Hematopoietic multipotent progenitor cell (in vitro differentiated cells): ENCODE measurements around the gene TTC31. TPM values are rescaled to one million over a fixed set of nuclear protein-coding genes. Genes with fewer than 3 reads are reported as not detected.

Source experiments
- DNase-seq, 3 donors: peaks; one replicate each; pipeline ENCODE4 v3.0.0-alpha.2; 2011 to 2015; ENCODE audit warnings: low read depth in 2 of 3, low spot score in 2 of 3
- total RNA-seq: library from RNA; depleted of rRNA; stranded (reverse); fragments of >200 nt; gene quantifications from one replicate; pipeline ENCODE4 v1.2.3, GENCODE V29; 2012

The TTC31 gene
- total RNA-seq, 1 donor, result 15.6 TPM

DNA sequence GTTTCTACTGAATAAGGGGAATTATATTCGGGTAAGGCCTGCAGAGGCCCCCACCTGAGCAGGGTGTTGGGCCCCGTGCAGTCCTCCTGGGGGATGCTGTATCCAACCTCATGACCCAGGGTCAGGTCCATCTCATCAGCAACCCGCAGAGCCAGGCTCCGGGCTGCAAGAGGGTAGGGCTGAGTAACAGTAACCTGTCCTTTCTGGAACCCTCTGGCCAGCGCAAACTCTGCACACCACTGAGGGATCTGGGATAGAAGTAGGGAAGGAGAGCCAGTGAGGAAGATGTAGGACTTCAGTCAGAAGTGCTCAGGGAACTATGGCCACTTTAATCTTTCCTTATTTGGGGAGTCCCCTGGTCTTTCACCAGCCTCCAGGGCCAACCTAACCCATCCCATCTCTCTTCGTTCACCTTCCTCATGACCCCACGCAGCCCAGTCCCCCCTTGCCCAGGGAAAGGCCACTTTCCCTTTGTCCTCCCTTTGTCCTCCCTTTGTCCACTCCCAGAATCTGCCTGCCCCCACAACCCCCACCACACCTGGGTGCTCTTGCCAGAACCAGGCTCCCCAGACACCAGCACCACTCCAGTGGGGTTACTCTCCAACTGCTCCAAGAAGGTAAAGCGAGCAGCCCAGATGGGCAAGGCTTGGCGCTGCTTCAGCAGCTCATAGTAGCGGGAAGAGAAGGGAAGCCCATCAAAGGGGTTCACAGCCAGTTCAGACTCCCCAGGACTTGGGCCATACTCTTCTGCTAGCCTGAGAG is 42.3 kb downstream of the TTC31 start:
- no peak for DNase-seq

- peak in 1 of 3 donors; percentile 62 for DNase-seq
Measured at GRCh38 chr2:74525717-74526648, 43.1 kb downstream of the TTC31 start, which contains the start of gene DQX1. DQX1 (minus strand) TSS chr2:74526231; CDS start chr2:74525729, 502 bp downstream.

- DNase-seq, result no peak
Measured at GRCh38 chr2:74526649-74527230, 43.9 kb downstream of the TTC31 start.

GRCh38 chr2:74527741-74528140 is 44.9 kb downstream of the TTC31 start:
- DNase-seq, result no peak

- no peak for DNase-seq
Measured at GRCh38 chr2:74528600-74529356, 45.9 kb downstream of the TTC31 start.

DNA sequence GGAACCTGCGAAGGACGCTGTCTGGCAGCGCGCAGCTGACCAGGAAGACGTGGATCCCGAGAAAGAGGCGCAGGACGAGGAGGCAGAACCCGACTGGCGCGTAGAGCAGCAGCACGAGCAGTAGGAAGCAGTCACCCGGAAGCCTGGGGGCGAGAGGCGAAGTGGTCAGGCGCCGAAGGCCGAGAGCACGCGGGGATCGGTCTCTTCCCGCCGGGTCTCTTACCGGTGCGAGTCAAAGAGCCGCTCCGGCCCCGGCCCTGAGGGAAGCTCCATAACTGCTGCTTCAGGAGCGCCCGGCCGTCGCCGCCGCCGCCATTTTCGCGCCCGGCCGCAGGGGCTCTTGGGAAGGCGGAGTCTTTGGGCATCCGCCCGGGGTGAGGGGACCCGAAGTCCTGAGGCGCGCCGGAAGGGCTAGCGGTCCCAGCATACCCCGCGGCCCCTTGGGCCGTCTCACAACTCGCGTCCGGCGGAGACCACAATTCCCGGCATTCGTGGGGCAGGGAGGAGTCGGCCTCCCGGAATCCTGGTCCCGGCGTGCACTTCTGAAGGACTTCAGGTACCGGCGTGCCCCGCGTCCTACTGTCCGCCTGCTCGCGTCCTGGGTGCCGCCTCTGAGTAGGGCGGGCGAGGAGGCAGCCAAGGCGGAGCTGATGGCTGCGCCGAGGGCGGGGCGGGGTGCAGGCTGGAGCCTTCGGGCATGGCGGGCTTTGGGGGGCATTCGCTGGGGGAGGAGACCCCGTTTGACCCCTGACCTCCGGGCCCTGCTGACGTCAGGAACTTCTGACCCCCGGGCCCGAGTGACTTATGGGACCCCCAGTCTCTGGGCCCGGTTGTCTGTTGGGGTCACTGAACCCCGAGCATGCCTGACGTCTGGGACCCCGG is 46.7 kb downstream of the TTC31 start, which contains the start of the genes AUP1 and HTRA2:
AUP1 (minus strand) TSS at position 350 of the 882 bp plus-strand sequence; CDS start at position 273, 77 bp downstream.
HTRA2 (plus strand) TSS at position 577 of the 882 bp plus-strand sequence; CDS start at position 651, 74 bp downstream.
- peak; percentile 72 to 86 (median 82) for DNase-seq

- peak in 1 of 3 donors; percentile 63 for DNase-seq
Measured at GRCh38 chr2:74530239-74531187, 47.6 kb downstream of the TTC31 start.

GRCh38 chr2:74531666-74532065 is 48.8 kb downstream of the TTC31 start:
- DNase-seq, result no peak

DNA sequence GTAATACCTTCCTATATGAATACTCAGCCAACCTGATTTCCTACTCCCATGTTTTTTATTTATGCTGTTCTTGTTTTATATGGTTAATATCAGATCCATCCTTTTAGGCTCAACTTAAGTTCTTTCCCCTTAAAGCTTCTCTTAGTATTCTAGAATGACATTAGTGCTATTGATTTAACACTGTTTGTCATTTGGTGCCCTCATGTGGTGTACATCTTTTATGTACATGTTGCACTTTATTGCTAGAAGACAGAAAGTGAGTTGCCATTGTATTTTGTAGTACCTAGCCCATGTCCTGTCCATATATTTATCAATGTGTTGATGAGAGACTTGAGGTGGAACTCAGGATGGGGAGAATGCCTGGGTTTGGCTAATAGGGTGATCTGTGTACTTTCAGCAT is 49.3 kb downstream of the TTC31 start:
- peak in 1 of 3 donors; percentile 81 for DNase-seq

- no peak for DNase-seq
Measured at GRCh38 chr2:74533464-74533863, 50.6 kb downstream of the TTC31 start.

- no peak for DNase-seq
Measured at GRCh38 chr2:74534411-74534810, 51.5 kb downstream of the TTC31 start.

DNA sequence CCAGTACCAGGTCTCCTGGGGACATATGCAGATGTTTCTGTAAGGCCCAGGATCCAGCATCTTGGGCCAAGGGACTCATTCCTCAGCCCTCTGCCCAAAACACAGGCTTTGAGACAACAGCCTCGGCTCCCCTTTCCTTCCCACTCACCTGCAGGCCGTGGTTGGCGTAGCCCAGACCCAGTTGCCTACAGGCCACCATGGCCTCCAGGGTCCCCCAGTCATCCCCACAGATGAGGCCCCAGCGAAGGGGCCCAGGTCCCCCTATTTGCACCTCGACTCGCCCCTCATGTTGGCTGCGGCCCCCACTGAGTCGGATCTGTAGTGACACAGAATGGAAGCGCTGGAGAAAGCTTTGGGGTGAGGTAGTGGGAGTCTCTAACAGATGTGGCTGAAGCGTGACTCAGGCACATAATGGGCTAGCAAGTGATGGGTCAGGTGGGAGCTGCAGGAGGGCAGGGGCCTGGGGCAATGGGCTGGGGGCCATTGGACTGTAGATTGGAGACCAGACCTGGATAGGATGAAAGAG is 52.6 kb downstream of the TTC31 start:
- no peak for DNase-seq

- no peak for DNase-seq
Measured at GRCh38 chr2:74536166-74536950, 53.5 kb downstream of the TTC31 start.

GRCh38 chr2:74537140-74537539 is 54.3 kb downstream of the TTC31 start:
- DNase-seq, result no peak

- peak in 2 of 3 donors; percentile 57 to 70 for DNase-seq
Measured at GRCh38 chr2:74538881-74539339, 56.0 kb downstream of the TTC31 start.

GRCh38 chr2:74540291-74540690 is 57.4 kb downstream of the TTC31 start:
- no peak for DNase-seq

GRCh38 chr2:74542978-74543377 is 60.1 kb downstream of the TTC31 start:
- no peak for DNase-seq
